Activated T-cell treated with anti-CD3 and anti-CD28 coated beads, Interleukin-2, amount 50 U/mL, for 24 hours (primary cell): Measurements from ENCODE around the gene TMTC3.

Experiments used
- DNase-seq: peaks from one replicate; pipeline ENCODE4 v3.0.0-alpha.2; 2020
- H3K27ac Mint-ChIP-seq: 2 replicates; pipeline ENCODE4 v1.8.0; 2020; ENCODE audit warnings: mild to moderate bottlenecking, mixed read lengths
- H3K27me3 Mint-ChIP-seq: 2 replicates; pipeline ENCODE4 v1.8.0; 2020; ENCODE audit warnings: mixed read lengths
- H3K36me3 Mint-ChIP-seq: 2 replicates; pipeline ENCODE4 v1.8.0; 2020; ENCODE audit warnings: low read depth, mixed read lengths
- H3K4me1 Mint-ChIP-seq: 2 replicates; pipeline ENCODE4 v1.8.0; 2020; ENCODE audit warnings: low read depth, mixed read lengths
- H3K4me3 Mint-ChIP-seq: 2 replicates; pipeline ENCODE4 v1.8.0; 2020; ENCODE audit warnings: mild to moderate bottlenecking, moderate library complexity, mixed read lengths
- H3K9me3 Mint-ChIP-seq: 2 replicates; pipeline ENCODE4 v1.8.0; 2020; ENCODE audit warnings: mixed read lengths

TMTC3 gene

DNA sequence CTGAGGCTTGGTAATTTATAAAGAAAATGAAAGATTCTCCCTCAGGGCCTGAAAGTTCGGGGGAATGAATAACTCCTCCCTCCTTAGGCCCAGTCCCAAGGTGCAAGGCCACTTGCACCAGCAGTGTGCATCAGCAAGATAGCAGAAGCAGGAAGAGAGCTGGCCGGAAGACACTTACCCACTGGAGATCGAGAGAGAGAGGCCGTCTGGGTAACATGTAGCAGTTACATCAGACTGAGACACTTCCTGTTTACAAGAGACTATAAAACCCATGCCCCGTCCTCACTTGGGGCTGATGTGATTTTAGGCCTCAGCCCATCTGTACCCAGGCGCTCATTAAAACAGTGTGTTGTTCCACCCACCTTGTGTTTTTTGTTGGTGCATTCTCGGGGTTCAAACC lies 85.2 kb downstream of the TMTC3 start:
- Mint-ChIP-seq H3K4me1 (peaks cover 11% of the 10 kb centered on the region), H3K27ac (no peak overlapping the region), H3K9me3 (peaks cover 7% of the 10 kb centered on the region), H3K4me3 (no peak overlapping the region), H3K36me3 (no peaks in the 10 kb centered on the region), H3K27me3 (no peaks in the 10 kb centered on the region)
- no peak for DNase-seq

DNA sequence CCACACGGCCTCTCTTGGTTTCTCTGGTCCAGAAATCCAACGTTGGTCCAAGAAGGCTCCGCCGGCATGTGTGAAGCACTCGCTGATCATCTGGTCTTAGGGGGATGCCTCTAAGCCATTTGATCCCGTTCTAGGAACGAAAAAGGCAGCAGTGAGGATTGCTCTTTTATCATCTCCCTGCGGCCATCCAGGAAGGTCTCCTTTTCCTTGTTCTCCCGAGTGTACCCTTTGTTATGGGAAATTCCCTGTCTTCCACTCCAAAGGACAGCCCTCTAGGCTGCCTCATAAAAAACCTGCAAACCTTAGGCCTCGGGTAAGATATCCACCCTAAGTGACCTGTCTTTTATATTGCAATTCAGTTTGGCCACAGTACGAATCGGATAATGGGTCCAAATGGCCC lies 85.8 kb downstream of the TMTC3 start:
- DNase-seq, result no peak
- no peaks in the 10 kb centered on the region for H3K27me3 Mint-ChIP-seq
- peaks cover 11% of the 10 kb centered on the region for H3K4me1 Mint-ChIP-seq
- H3K9me3 Mint-ChIP-seq, result peaks cover 7% of the 10 kb centered on the region
- H3K27ac Mint-ChIP-seq, result no peak overlapping the region
- H3K36me3 Mint-ChIP-seq, result no peaks in the 10 kb centered on the region
- H3K4me3 Mint-ChIP-seq, result no peak overlapping the region

DNA sequence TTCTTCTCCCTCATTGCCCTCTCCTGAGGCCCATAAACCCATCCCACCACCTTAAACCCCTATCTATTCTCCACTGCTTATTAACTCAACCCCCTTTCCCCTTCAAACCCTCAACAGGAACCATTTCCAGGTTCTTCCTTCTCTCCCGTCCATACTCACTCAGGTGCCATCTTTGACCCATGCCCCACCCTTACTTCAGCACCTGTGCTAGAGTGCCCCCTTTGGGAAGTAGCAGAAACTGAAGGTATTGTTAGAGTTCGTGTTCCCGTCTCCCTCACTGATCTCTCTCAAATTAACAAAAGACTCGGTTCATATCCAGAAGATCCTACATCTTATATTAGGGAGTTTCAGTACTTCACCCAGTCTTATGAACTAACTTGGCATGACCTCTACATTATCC lies 86.6 kb downstream of the TMTC3 start:
- H3K4me1 Mint-ChIP-seq, result peaks cover 11% of the 10 kb centered on the region
- peaks cover 7% of the 10 kb centered on the region for H3K9me3 Mint-ChIP-seq
- no peak overlapping the region for H3K4me3 Mint-ChIP-seq
- no peaks in the 10 kb centered on the region for H3K27me3 Mint-ChIP-seq
- H3K27ac Mint-ChIP-seq, result no peak overlapping the region
- DNase-seq, result no peak
- no peaks in the 10 kb centered on the region for H3K36me3 Mint-ChIP-seq

DNA sequence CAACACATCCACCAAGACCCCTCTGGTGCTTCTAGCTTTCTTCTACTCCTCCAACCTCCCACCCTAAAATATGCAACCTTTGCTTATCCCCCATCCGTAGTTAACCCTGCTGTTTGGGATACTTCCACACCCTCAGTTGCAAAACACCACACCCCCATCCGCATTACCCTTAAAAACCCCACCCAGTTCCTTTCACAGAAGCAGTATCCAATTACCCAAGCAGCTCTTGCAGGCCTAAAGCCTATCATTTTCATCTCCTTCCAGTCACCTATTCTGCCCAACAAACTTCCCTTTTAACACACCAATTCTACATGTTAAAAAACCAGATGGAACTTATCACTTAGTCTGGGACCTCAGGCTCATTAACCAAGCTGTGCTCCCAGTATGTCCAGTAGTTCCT lies 88.2 kb downstream of the TMTC3 start:
- DNase-seq, result no peak
- H3K9me3 Mint-ChIP-seq, result peaks cover 11% of the 10 kb centered on the region
- peaks cover 3% of the 10 kb centered on the region for H3K36me3 Mint-ChIP-seq
- H3K27me3 Mint-ChIP-seq, result no peaks in the 10 kb centered on the region
- no peak overlapping the region for H3K27ac Mint-ChIP-seq
- no peak overlapping the region for H3K4me3 Mint-ChIP-seq
- peaks cover 19% of the 10 kb centered on the region for H3K4me1 Mint-ChIP-seq

DNA sequence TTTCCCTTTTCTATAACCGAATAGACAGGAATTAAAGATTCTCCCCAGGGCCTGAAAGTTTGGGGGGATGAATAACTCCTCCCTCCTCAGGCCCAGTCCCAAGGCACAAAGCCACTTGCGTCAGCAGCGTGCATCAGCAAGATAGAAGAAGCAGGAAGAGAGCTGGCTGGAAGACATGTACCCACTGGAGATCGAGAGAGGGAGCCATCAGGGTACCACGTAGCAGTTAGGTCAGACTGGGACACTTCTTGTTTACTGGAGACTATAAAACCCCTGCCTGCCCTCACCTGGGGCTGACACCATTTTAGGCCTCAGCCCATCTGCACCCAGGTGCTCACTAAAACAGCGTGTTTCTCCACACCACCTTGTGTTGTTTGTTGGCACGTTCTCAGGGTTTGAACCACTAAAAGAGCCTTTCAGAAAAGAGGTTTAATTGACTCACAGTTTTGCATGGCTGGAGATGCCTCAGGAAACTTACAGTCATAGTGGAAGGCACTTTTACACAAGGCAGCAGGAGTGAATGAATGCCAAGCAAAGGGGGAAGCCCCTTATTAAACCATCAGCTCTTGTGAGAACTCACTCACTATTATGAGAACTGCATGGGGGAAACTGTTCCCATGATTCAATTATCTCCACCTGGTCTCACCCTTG lies 93.2 kb downstream of the TMTC3 start:
- peak; percentile 49 for DNase-seq
- peak overlapping the region; percentile 83 for H3K27ac Mint-ChIP-seq
- H3K9me3 Mint-ChIP-seq, result peaks cover 18% of the 10 kb centered on the region
- H3K4me3 Mint-ChIP-seq, result no peak overlapping the region
- H3K27me3 Mint-ChIP-seq, result no peaks in the 10 kb centered on the region
- peaks cover 7% of the 10 kb centered on the region for H3K36me3 Mint-ChIP-seq
- H3K4me1 Mint-ChIP-seq, result peaks cover 41% of the 10 kb centered on the region

DNA sequence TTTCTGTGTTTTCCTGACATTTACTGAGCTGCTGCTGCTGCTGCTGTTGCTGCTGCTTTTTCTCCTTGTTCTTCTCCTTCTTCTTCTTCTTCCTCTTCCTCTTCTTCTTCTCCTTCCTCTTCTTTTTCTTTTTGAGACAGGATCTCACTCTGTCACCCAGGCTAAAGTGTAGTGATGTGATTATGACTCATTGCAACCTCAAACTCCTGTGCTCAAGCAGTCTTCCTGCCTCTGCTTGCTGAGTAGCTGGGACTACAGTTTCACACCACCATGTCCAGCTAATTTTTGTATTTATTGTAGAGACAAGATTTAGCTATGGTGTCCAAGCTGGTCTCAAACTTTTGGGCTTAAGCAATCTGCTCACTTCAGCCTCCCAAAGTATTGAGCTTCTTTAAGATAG lies 95.8 kb downstream of the TMTC3 start:
- Mint-ChIP-seq H3K4me1 (peaks cover 59% of the 10 kb centered on the region), H3K27me3 (no peaks in the 10 kb centered on the region), H3K9me3 (peaks cover 20% of the 10 kb centered on the region), H3K36me3 (peaks cover 7% of the 10 kb centered on the region), H3K4me3 (peak overlapping the region; percentile 6), H3K27ac (peak overlapping the region; percentile 76)
- DNase-seq, result no peak

DNA sequence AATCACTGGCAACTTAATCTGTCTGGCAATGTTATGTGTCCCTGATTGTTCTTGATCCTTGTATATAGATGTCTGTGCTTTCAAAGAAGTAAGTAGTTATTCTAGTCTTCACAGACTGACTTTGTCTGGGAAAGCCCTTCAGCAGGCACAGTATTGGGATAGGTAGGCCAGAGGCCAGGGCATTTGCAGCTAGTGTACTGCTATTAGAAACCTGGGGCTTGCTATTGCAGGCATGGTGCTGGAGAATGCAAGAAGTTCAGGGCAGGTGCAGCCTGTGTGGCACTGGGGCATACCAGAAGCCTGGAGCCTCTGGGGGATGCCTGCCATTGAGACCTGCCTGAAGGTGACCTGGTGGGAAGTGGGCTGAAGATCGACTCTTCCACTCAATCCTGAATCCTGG lies 96.3 kb downstream of the TMTC3 start:
- H3K9me3 Mint-ChIP-seq, result peaks cover 20% of the 10 kb centered on the region
- H3K4me3 Mint-ChIP-seq, result no peak overlapping the region
- H3K27ac Mint-ChIP-seq, result peak overlapping the region; percentile 76
- no peaks in the 10 kb centered on the region for H3K27me3 Mint-ChIP-seq
- H3K36me3 Mint-ChIP-seq, result peaks cover 7% of the 10 kb centered on the region
- no peak for DNase-seq
- H3K4me1 Mint-ChIP-seq, result peaks cover 62% of the 10 kb centered on the region

DNA sequence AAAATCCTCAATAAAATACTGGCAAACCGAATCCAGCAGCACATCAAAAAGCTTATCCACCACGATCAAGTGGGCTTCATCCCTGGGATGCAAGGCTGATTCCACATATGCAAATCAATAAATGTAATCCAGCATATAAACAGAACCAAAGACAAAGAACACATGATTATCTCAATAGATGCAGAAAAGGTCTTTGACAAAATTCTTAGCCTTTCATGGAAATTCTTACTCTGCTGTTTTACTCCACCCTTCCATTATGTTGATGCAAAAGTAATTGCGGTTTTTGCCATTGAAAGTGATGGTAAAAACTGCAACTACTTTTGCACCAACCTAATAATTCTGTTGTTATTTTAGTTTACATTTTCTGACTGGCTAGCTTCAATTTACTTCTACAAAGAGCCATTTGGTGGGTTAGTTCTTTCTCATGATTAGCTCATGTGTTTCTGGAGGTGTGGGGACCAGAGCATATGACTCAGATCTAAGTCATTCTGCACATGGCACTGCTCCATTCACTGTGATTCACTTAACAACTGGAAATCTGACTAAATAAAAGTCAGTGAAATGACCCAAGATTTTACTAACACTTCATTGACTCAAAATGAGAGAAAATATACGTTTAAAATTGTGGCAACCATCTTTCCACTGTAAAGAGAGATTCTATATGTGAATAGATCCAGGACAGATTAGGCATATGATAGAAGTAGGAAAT lies 99.9 kb downstream of the TMTC3 start:
- Mint-ChIP-seq H3K4me3 (no peak overlapping the region), H3K27me3 (peaks cover 11% of the 10 kb centered on the region), H3K27ac (peak overlapping the region; percentile 97)

DNA sequence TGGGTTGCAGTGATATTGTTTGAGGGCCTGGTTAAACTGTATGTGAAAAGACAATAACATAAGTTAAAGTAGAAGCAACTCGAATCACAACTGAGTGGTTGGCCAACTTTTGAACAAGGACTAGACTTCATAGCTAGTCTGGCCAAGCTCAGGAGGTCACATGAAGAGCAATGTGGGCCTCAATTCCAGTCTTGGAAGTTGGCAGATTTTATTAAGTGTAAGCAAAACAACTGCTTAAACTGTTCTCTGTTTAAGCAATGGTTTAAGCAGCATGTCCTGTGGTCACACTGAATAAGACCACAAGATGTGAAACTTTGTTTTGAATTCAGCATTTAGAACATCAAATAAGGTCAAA lies 100.4 kb downstream of the TMTC3 start:
- H3K27ac Mint-ChIP-seq, result peak overlapping the region; percentile 97
- peaks cover 4% of the 10 kb centered on the region for H3K36me3 Mint-ChIP-seq
- peaks cover 12% of the 10 kb centered on the region for H3K27me3 Mint-ChIP-seq
- peaks cover 11% of the 10 kb centered on the region for H3K9me3 Mint-ChIP-seq
- H3K4me3 Mint-ChIP-seq, result no peak overlapping the region
- no peak for DNase-seq
- peaks cover 35% of the 10 kb centered on the region for H3K4me1 Mint-ChIP-seq

More for the DNA sequence above, 99.9 kb downstream of the TMTC3 start:
- H3K36me3 Mint-ChIP-seq, result peaks cover 4% of the 10 kb centered on the region
- H3K4me1 Mint-ChIP-seq, result peaks cover 40% of the 10 kb centered on the region
- H3K9me3 Mint-ChIP-seq, result peaks cover 11% of the 10 kb centered on the region
- DNase-seq, result no peak

DNA sequence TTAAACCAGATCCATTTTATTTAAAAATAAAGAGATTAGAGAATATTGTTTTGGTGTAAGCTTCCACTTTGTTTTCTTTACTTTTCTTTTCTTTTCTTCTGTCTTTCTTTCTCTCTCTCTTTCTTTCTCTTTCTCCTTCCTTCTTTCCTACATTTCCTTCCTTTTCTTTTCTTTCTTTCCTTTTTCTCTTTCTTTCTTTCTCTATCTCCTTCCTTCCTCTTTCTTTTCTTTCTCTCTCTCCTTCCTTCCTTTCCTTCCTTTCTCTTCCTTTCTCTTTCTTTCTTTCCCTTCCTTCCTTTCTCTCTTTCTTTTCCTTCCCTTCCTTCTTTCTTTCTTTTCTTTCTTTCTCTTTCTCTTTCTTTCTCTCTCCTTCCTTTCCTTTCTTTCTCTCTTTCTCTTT lies 100.8 kb downstream of the TMTC3 start:
- peak overlapping the region; percentile 97 for H3K27ac Mint-ChIP-seq
- H3K4me3 Mint-ChIP-seq, result no peak overlapping the region
- H3K27me3 Mint-ChIP-seq, result peaks cover 12% of the 10 kb centered on the region
- peaks cover 31% of the 10 kb centered on the region for H3K4me1 Mint-ChIP-seq
- peaks cover 4% of the 10 kb centered on the region for H3K36me3 Mint-ChIP-seq
- H3K9me3 Mint-ChIP-seq, result peaks cover 11% of the 10 kb centered on the region
- DNase-seq, result no peak

DNA sequence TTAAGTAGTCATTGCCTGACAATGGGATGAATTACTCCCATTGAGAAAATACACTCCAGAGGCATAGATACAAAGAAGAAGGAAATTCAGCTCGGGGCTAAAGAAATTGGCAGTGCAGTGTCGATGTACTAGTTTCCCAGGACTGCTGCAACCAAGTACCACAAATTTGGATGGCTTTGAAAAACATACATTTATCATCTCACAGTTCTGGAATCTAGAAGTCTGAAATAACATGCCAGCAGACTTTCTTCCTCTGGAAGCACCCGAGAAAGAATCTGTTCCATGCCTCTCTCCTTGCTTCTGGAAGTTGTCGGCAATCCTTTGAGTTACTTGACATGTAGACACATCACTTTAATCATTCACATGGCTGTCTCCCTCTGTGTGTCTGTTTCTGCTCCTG lies 101.9 kb downstream of the TMTC3 start:
- no peak for DNase-seq
- H3K36me3 Mint-ChIP-seq, result peaks cover 4% of the 10 kb centered on the region
- H3K4me3 Mint-ChIP-seq, result no peak overlapping the region
- peaks cover 6% of the 10 kb centered on the region for H3K9me3 Mint-ChIP-seq
- peaks cover 18% of the 10 kb centered on the region for H3K27me3 Mint-ChIP-seq
- peaks cover 21% of the 10 kb centered on the region for H3K4me1 Mint-ChIP-seq
- H3K27ac Mint-ChIP-seq, result no peak overlapping the region

DNA sequence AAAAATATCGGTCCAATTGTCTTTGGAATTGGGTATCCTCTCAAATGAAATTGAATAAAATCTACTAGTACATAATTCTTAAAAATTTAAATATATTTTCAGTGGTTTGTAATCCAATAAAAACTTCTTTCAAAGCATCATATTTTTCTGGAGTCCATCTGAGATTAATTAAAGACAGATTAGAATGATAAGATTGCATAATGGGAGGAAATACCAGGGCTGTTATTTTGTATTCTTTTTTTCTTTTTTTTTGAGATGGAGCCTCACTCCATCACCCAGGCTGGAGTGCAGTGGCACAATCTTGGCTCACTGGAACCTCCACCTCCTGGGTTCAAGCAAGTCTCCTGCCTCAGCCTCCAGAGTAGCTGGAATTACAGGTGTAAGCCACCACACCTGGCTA lies 103.8 kb downstream of the TMTC3 start:
- DNase-seq, result no peak
- Mint-ChIP-seq H3K27me3 (peaks cover 24% of the 10 kb centered on the region), H3K27ac (no peak overlapping the region), H3K4me1 (peaks cover 21% of the 10 kb centered on the region), H3K9me3 (peaks cover 2% of the 10 kb centered on the region), H3K36me3 (no peaks in the 10 kb centered on the region), H3K4me3 (no peak overlapping the region)

DNA sequence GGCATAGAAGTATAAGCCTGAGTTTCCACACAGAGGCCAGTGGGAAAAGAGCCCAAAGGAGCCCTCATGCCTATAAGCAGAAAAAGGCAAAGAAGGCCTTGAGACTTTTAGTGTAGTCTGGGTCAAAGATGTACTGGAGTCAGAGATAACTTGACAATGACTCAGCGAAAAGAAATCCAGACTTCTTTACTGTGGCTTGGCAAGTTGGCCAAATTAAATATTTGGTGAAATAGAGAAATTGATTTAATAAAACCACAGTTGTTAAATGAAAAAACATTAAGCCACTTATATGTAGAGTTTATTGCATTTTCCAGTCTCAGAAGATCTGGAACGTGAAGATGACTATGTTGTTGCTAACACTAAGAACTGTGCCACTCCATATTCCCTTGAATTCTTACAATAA lies 105.1 kb downstream of the TMTC3 start:
- no peak overlapping the region for H3K27ac Mint-ChIP-seq
- H3K4me1 Mint-ChIP-seq, result peaks cover 9% of the 10 kb centered on the region
- H3K36me3 Mint-ChIP-seq, result no peaks in the 10 kb centered on the region
- peaks cover 2% of the 10 kb centered on the region for H3K9me3 Mint-ChIP-seq
- peaks cover 24% of the 10 kb centered on the region for H3K27me3 Mint-ChIP-seq
- no peak for DNase-seq
- H3K4me3 Mint-ChIP-seq, result no peak overlapping the region

DNA sequence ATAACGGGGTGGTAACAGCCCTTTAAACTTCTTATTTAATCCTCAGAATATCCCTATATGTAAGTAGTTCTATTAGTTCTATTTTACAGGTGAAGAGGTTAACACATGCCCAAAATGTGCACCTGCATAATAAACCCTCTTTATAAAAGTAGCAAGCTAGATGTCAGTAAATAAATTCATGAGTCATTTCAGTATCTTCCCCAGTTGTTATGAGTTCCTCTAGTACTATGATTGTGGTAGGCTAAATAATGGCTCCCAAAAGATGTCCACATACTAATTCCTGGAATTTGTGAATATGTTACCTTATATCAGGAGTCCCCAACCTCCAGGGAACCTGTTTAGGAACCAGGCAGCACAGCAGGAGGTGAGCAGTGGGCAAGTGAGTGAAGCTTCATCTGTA lies 106.5 kb downstream of the TMTC3 start:
- H3K4me3 Mint-ChIP-seq, result no peak overlapping the region
- H3K36me3 Mint-ChIP-seq, result no peaks in the 10 kb centered on the region
- no peaks in the 10 kb centered on the region for H3K9me3 Mint-ChIP-seq
- peaks cover 26% of the 10 kb centered on the region for H3K27me3 Mint-ChIP-seq
- H3K4me1 Mint-ChIP-seq, result no peaks in the 10 kb centered on the region
- DNase-seq, result no peak
- no peak overlapping the region for H3K27ac Mint-ChIP-seq
